Gastroesophageal sphincter (tissue), 3 donors: ENCODE measurements around the gene MICALL1.

Experiments
- EP300 ChIP-seq: sonication (generic); formaldehyde crosslinking; IDR thresholded peaks from one replicate; pipeline ENCODE4 v1.6.1; 2017; ENCODE audit warnings: antibody characterized with exemption, mild to moderate bottlenecking
- TF ChIP-seq, protein P1 (sequence below), 4 experiments: fragments of 200-600 bp in 2 of 4; fragments of 450-650 bp in 2 of 4; sonication (generic) in 1 of 4; IDR thresholded peaks; one replicate each; pipeline ENCODE4 v1.5.1; 2017 to 2019; ENCODE audit warnings: antibody characterized with exemption in 4 of 4, mild to moderate bottlenecking in 2 of 4, moderate library complexity in 2 of 4

DNA sequence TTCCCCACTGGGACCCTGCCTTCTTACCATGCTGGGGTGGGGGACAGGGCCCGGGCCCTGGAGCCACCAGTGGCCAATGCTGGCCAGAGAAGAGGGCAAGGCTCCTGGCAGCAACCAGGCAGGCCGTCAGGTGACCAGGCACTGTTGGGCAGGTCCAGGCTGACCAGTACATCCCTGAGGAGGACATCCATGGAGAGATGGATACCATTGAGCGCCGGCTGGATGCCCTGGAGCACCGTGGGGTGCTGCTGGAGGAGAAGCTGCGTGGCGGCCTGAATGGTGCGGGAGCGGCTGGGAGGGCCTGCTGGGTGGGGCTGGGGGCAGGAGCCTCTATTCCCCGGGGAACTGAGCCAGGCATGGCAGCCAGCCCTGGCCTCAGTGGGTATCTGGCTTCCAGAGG, 26.3 kb downstream of the MICALL1 start:
- no peak for TF ChIP-seq EP300
- TF ChIP-seq, protein P1, sequence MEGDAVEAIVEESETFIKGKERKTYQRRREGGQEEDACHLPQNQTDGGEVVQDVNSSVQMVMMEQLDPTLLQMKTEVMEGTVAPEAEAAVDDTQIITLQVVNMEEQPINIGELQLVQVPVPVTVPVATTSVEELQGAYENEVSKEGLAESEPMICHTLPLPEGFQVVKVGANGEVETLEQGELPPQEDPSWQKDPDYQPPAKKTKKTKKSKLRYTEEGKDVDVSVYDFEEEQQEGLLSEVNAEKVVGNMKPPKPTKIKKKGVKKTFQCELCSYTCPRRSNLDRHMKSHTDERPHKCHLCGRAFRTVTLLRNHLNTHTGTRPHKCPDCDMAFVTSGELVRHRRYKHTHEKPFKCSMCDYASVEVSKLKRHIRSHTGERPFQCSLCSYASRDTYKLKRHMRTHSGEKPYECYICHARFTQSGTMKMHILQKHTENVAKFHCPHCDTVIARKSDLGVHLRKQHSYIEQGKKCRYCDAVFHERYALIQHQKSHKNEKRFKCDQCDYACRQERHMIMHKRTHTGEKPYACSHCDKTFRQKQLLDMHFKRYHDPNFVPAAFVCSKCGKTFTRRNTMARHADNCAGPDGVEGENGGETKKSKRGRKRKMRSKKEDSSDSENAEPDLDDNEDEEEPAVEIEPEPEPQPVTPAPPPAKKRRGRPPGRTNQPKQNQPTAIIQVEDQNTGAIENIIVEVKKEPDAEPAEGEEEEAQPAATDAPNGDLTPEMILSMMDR (IDR thresholded peaks at IDR 0.05): no peak
